Lower leg skin (tissue), 4 donors: ENCODE measurements around the gene BPI. TPM values are rescaled to one million over a fixed set of nuclear protein-coding genes. Genes with fewer than 3 reads are reported as not detected.

ENCODE experiments used
- DNase-seq, 2 donors: peaks; one replicate each; pipeline ENCODE4 v3.0.0-alpha.2; 2019; ENCODE audit warnings: low spot score in 2 of 2
- H3K4me3 ChIP-seq: fragments of 200-600 bp; sonication (generic); 2 replicates; pipeline ENCODE4 v1.5.1; 2017; ENCODE audit warnings: mild to moderate bottlenecking, low read depth; ENCODE audit not compliant: poor library complexity, severe bottlenecking
- POLR2A ChIP-seq, 2 donors: fragments of 450-650 bp; IDR thresholded peaks; one replicate each; pipeline ENCODE4 v1.6.1; 2016 to 2017; ENCODE audit warnings: antibody characterized with exemption in 2 of 2, mild to moderate bottlenecking in 1 of 2, moderate library complexity in 1 of 2
- WGBS, 2 donors: methylation state at CpG; one replicate each; pipeline ENCODE4 v1.1.5; 2018; 5-methylcytosine and 5-hydroxymethylcytosine counted together
- intact Hi-C: fragments of 100-400 bp; cut with DNase I; formaldehyde crosslinking; loops from one replicate; pipeline ENCODE4 v1.15.0; 2023; ENCODE audit warnings: low total_unique reads
- total RNA-seq, 4 donors: library from RNA; depleted of rRNA; stranded (reverse); fragments of >200 nt; gene quantifications; one replicate each; pipeline ENCODE4 v1.1.0, GENCODE V29; 2016
- TF ChIP-seq, protein P1 (sequence below), 3 donors: fragments of 450-650 bp; IDR thresholded peaks; one replicate each; pipeline ENCODE4 v1.5.1; 2016; ENCODE audit warnings: antibody characterized with exemption in 3 of 3, mild to moderate bottlenecking in 3 of 3, moderate library complexity in 2 of 3

BPI gene
- total RNA-seq, 4 donors from 2014 or later, result not detected

DNA sequence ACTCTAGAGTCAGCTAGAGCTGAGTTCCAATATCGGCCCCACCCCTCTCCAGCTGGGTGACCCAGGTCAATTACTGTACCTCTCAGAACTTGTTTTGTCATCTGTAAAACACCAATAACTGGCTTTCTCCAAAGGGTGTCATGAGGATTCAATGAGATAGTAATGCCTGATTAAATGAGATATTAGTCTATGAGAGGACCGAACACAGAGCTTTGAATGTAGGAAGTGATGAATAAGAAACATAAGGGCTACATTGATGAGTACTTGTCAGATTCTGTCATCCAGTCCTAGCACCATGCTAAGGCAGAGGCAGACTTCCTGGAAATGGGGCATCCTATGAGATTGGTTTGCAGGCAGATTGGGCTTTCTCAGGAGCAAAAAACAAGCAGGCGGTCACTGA, 20.2 kb downstream of the BPI start:
- 92 to 94% methylated on average over 3 of the region's 3 CpGs for WGBS, 2 donors
- intact Hi-C loops, result no loop called here
- H3K4me3 ChIP-seq, result no peak overlapping the region
- TF ChIP-seq POLR2A (IDR thresholded peaks at IDR 0.05), result no peak
- TF ChIP-seq, protein P1, sequence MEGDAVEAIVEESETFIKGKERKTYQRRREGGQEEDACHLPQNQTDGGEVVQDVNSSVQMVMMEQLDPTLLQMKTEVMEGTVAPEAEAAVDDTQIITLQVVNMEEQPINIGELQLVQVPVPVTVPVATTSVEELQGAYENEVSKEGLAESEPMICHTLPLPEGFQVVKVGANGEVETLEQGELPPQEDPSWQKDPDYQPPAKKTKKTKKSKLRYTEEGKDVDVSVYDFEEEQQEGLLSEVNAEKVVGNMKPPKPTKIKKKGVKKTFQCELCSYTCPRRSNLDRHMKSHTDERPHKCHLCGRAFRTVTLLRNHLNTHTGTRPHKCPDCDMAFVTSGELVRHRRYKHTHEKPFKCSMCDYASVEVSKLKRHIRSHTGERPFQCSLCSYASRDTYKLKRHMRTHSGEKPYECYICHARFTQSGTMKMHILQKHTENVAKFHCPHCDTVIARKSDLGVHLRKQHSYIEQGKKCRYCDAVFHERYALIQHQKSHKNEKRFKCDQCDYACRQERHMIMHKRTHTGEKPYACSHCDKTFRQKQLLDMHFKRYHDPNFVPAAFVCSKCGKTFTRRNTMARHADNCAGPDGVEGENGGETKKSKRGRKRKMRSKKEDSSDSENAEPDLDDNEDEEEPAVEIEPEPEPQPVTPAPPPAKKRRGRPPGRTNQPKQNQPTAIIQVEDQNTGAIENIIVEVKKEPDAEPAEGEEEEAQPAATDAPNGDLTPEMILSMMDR (IDR thresholded peaks at IDR 0.05), result no peak
- no peak for DNase-seq

DNA sequence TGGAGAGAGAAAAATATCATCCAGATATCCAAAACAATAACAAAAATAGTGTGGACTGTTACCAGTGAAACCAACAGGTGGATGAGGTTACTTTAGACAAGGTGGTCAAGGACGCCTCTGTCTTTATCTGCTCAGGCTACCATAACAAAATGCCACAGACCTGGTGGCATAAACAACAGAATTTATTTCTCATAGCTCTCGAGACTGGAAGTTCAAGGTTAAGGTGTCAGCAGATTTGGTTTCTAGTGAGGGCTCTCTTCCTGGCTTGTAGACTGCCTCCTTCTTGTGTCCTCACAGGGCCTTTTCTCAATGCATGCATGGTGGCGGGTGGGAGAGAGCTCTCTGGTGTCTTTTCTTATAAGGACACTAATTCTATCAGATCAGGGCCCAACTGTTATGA, 21.2 kb downstream of the BPI start:
- intact Hi-C loops, result no loop called here
- TF ChIP-seq POLR2A (IDR thresholded peaks at IDR 0.05), result no peak
- TF ChIP-seq, protein P1 (IDR thresholded peaks at IDR 0.05), result no peak
- no peak for DNase-seq
- H3K4me3 ChIP-seq, result no peak overlapping the region
- 69 to 76% methylated on average over 3 of the region's 3 CpGs for WGBS, 2 donors

DNA sequence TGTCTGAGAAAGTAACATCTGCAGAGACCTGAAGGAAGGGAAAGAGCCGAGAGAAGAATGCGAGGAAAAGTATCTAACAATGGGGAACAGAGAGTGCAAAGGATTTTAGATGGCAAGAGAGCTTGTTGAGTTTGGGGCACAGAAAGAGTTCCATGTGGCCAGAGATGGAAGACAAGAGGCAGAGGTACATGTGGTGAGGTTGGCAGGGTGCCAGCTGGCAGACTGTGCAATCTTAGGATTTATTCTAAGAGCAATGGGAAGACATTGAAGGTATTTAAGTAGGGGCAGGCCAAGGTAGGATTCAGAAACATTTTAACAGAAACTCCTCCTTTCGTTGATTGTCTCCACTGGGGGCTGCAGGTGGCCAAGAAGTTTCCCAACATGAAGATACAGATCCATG, 21.9 kb downstream of the BPI start:
- H3K4me3 ChIP-seq, result no peak overlapping the region
- intact Hi-C loops, result no loop called here
- TF ChIP-seq, protein P1 (IDR thresholded peaks at IDR 0.05), result no peak
- 74 to 83% methylated on average over 3 of the region's 3 CpGs for WGBS, 2 donors
- DNase-seq, result no peak

DNA sequence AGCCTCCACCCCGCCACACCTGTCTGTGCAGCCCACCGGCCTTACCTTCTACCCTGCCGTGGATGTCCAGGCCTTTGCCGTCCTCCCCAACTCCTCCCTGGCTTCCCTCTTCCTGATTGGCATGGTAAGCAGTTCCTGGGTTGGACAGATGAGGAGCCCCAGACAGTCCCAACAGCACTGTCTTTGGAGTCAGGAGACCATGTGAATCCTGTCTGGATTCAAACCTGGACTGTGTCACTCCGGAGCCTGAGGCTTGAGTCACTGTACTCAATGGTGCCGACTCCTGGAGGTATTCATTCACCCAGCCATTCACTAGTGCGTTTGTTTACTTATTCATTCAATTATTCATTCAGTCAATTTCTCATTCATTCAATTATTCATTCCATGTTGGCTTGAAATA, 22.4 kb downstream of the BPI start:
- TF ChIP-seq, protein P1 (IDR thresholded peaks at IDR 0.05), result no peak
- TF ChIP-seq POLR2A (IDR thresholded peaks at IDR 0.05), result no peak
- WGBS, 2 donors, result 87% methylated on average over 7 of the region's 7 CpGs

DNA sequence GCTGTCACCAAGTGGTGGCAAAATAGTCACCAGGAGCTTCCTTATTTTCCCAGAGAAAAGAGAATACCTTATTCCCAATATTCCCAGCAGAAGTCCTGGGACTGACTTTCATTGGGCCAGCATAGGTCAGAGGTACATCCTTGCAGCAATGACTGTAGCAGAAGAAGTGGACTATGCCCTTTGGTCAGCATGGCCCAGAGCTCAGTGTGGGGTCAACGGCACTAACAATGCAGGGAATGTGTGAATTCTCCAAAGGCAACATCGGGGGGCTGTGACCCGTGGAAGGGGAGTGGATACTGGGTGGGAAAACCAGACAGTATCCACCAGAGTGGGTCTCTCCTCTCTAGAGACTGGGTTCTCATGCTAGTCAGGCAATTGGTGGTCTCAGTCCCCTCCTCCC, 26.7 kb downstream of the BPI start:
- no peak for DNase-seq
- WGBS, 2 donors, result 51 to 78% methylated on average over 3 of the region's 3 CpGs
- H3K4me3 ChIP-seq, result no peak overlapping the region
- intact Hi-C loops, result no loop called here
- TF ChIP-seq POLR2A (IDR thresholded peaks at IDR 0.05), result no peak
- TF ChIP-seq, protein P1 (IDR thresholded peaks at IDR 0.05), result no peak

More for the DNA sequence above, 22.4 kb downstream of the BPI start:
- no peak for DNase-seq
- intact Hi-C loops, result no loop called here
- no peak overlapping the region for H3K4me3 ChIP-seq

DNA sequence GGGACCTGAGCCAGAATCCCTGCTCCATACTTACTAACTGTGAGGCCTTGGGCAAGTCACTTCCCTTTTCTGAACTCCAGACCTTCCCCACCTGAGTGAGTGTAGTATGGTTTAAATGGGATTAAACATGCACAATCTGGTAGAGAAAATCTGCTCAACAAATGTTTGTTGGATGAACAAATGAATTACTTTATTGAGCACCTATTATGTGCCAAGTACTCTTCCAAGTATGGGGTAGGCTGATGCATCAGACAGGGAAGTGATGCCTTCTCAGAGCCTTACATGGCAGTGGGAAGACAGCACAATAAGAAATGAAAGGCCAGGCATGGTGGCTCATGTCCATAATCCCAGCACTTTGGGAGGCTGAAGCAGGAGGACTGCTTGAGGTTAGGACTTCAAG, 27.3 kb downstream of the BPI start:
- intact Hi-C loops, result no loop called here
- no peak overlapping the region for H3K4me3 ChIP-seq
- TF ChIP-seq, protein P1 (IDR thresholded peaks at IDR 0.05), result no peak
- no peak for TF ChIP-seq POLR2A (IDR thresholded peaks at IDR 0.05)
- DNase-seq, result no peak
